ENCODE data around the gene FGF11.
"Not testable (repeated sequence)": the region's sequence is repeated elsewhere in the genome, so short reads cannot be mapped to it uniquely, and the experiment has no call there.

Gene FGF11

DNA sequence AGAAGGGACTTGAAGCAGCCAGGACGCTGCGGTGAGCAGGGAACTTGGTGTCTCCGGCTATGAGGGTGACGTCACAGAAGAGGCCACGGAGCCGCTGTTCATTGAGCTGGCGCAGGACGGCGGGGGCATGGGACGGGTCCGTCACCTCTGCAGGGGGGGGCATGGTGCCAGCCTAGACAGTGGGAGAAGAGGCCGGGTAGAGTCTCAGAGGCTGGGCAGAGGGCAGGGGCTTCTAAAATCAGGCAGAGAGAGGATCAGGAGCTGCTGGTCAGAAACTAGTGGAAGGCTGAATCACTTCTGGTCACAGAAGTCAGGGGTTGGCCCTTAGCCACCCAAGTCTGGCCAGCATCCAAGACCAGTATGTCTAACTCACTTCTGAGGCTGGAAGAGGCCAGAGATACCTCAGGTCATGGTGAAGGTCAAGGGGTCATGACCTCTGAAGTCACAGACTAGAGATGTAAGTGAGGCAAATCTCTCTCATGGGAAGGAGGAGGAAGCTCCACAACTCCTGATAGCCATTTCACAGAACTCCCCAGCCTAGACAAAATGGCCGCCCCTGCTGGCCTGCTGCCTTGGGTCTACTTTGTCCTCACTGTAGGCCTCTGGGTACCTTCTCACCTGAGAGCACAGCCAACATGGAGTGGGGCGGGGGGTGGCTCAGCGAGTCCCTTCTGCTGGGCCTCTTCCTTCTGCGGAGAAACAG, 27.5 kb downstream of the FGF11 start:
- Histone ChIP-seq H3K36me3 (replicated peaks) (peaks cover 23% of the 10 kb centered on the region), H3K4me1 (no peaks in the 10 kb centered on the region), H3K4me3 (no peak overlapping the region), H3K27me3 (ENCODE audit: low read depth) (no peaks in the 10 kb centered on the region), H3K9me3 (no peaks in the 10 kb centered on the region)
- no peak for DNase-seq (ENCODE audit: low spot score in 2 of 2)
- in situ Hi-C loops (cut with MboI; ENCODE audit: low sequenced_read_pairs): no loop called here

- DNase-seq (ENCODE audit: low spot score in 2 of 2): no peak
- Histone ChIP-seq H3K4me1 (no peaks in the 10 kb centered on the region), H3K4me3 (no peak overlapping the region), H3K9me3 (no peaks in the 10 kb centered on the region), H3K36me3 (replicated peaks) (peaks cover 23% of the 10 kb centered on the region), H3K27me3 (ENCODE audit: low read depth) (no peaks in the 10 kb centered on the region)
- in situ Hi-C loops (cut with MboI; ENCODE audit: low sequenced_read_pairs): no loop called here
Measured at GRCh38 chr17:7467498-7467897, 28.2 kb downstream of the FGF11 start.

DNA sequence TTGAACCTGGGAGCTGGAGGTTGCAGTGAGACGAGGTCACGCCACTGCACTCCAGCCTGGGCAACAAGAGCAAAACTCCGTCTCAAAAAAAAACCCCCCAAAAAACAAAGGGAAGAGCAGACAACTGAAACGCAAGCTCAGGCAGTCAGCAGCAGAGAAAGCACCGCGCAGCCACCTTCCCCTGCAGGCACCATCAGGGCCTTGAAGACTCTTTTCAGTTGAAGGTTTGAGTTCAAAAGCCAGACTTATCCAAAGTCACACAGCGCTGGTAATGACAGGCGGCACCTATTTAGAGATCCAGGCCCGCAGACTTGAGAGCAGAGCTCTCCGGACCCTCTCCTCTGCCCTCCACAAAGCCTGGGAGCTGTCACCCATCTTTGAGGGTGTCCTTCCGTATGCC, 29.0 kb downstream of the FGF11 start:
- Histone ChIP-seq H3K4me3 (no peak overlapping the region), H3K36me3 (replicated peaks) (peaks cover 16% of the 10 kb centered on the region), H3K27me3 (ENCODE audit: low read depth) (no peaks in the 10 kb centered on the region), H3K4me1 (no peaks in the 10 kb centered on the region), H3K9me3 (no peaks in the 10 kb centered on the region)
- in situ Hi-C loops (cut with MboI; ENCODE audit: low sequenced_read_pairs): no loop called here
- DNase-seq (ENCODE audit: low spot score in 2 of 2): no peak

DNA sequence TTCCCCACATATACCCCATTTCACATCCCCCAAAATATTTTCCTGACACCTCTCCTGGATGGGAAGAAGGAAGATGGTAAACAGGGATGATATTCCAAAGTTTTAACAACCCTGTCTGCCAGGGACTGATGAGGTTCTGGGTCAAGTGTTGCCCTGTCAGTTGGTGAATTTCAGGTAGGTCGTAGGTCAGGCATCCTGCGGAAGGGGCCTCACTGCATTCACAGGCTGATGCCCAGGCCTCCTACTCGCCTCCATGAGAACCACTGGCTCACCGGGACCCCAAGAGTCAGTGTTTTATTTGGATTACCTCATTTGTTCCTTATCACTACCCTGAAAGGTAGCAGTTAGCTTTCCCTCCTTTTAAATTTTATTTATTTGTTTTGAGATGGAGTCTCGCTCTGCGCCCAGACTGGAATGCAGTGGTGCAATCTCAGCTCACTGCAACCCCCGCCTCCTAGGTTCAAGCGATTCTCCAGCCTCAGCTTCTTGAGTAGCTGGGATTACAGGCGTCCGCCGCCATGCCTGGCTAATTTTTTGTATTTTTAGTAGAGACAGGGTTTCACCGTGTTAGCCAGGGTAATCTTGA, 29.6 kb downstream of the FGF11 start:
- Histone ChIP-seq H3K4me3 (no peak overlapping the region), H3K4me1 (no peaks in the 10 kb centered on the region), H3K27me3 (ENCODE audit: low read depth) (no peaks in the 10 kb centered on the region), H3K36me3 (replicated peaks) (peaks cover 10% of the 10 kb centered on the region), H3K9me3 (no peaks in the 10 kb centered on the region)
- in situ Hi-C loops (cut with MboI; ENCODE audit: low sequenced_read_pairs): no loop called here
- no peak for DNase-seq (ENCODE audit: low spot score in 2 of 2)

DNA sequence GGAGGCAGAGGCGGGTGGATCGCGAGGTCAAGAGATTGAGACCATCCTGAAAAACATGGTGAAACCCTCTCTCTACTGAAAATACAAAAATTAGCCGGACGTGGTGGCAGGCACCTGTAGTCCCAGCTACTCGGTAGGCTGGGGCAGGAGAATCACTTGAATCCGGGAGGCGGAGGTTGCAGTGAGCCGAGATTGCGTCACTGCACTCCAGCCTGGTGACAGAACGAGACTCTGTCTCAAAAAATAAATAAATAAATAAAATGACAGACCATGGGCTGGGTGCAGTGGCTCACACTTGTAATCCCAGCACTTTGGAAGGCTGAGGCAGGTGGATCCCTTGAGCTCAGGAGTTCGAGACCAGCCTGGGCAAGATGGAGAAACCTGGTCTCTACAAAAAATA, 30.5 kb downstream of the FGF11 start:
- DNase-seq (ENCODE audit: low spot score in 2 of 2); H3K4me3 ChIP-seq; H3K27me3 ChIP-seq (ENCODE audit: low read depth); H3K9me3 ChIP-seq; H3K4me1 ChIP-seq; in situ Hi-C loops (cut with MboI; ENCODE audit: low sequenced_read_pairs); H3K36me3 ChIP-seq (replicated peaks): not testable (repeated sequence)

GRCh38 chr17:7470457-7470973, 31.2 kb downstream of the FGF11 start:
- in situ Hi-C loops (cut with MboI; ENCODE audit: low sequenced_read_pairs); H3K4me3 ChIP-seq; DNase-seq (ENCODE audit: low spot score in 2 of 2); H3K27me3 ChIP-seq (ENCODE audit: low read depth); H3K36me3 ChIP-seq (replicated peaks); H3K9me3 ChIP-seq; H3K4me1 ChIP-seq: not testable (repeated sequence)

- Histone ChIP-seq H3K4me1 (no peaks in the 10 kb centered on the region), H3K4me3 (no peak overlapping the region), H3K36me3 (replicated peaks) (peaks cover 4% of the 10 kb centered on the region), H3K27me3 (ENCODE audit: low read depth) (no peaks in the 10 kb centered on the region), H3K9me3 (no peaks in the 10 kb centered on the region)
- DNase-seq (ENCODE audit: low spot score in 2 of 2): no peak
- in situ Hi-C loops (cut with MboI; ENCODE audit: low sequenced_read_pairs): no loop called here
Measured at GRCh38 chr17:7471729-7472128, 32.4 kb downstream of the FGF11 start.

DNA sequence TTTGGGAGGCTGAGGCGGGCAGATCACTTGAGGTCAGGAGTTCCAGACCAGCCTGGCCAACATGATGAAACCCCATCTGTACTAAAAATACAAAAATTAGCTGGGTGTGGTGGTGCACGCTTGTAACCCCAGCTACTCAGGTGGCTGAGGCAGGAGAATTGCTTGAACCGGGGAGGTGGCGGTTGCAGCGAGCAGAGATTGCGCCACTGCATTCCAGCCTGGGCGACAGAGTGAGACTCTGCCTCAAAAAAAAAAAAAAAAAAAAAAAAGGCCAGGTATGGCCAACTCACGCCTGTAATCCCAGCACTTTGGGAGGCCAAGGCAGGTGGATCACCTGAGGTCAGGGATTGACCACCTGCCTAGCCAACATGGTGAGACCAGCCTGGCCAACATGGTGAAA, 35.5 kb downstream of the FGF11 start:
- H3K4me1 ChIP-seq; in situ Hi-C loops (cut with MboI; ENCODE audit: low sequenced_read_pairs); H3K9me3 ChIP-seq: not testable (repeated sequence)

DNA sequence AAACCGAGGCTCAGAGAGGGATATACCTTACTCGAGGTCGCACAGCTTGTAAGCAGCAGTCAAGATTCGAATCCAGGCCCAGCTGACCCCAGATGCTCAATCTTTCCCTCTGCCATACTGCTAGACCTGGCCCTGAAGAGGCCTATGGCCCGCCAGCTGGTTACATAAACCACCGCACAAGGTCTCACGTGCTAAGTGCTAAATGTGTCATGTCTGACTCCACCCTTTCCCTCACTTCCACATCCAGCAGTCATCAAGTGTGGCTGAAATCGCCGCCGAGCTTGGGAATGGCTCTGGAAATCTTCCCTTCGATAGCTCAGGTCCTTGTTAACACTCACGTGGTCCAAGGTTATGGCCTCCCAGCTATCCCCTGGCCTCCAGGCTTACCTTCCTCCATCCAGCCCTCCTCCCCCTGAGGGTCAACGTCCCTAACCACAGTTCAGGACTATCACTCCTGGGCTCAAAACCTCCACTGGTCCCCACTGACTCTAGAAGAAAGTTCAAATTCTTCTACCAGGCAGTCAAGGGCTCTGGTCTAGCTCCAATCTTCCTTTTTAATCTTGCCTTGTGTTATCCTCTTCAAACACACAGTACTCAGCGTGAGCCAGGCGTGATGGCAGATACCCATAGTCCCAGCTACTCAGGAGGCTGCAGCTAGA, 36.6 kb downstream of the FGF11 start:
- DNase-seq (ENCODE audit: low spot score in 2 of 2): no peak
- H3K27me3 ChIP-seq (ENCODE audit: low read depth): no peaks in the 10 kb centered on the region
- H3K4me1 ChIP-seq: peaks cover 17% of the 10 kb centered on the region
- no peaks in the 10 kb centered on the region for H3K9me3 ChIP-seq
- H3K36me3 ChIP-seq (replicated peaks): no peaks in the 10 kb centered on the region
- H3K4me3 ChIP-seq: no peak overlapping the region
- in situ Hi-C loops (cut with MboI; ENCODE audit: low sequenced_read_pairs): no loop called here

More for the DNA sequence above, 35.5 kb downstream of the FGF11 start:
- not testable (repeated sequence) for H3K4me3 ChIP-seq; H3K27me3 ChIP-seq (ENCODE audit: low read depth); H3K36me3 ChIP-seq (replicated peaks); DNase-seq (ENCODE audit: low spot score in 2 of 2)

- in situ Hi-C loops (cut with MboI; ENCODE audit: low sequenced_read_pairs): no loop called here
- DNase-seq (ENCODE audit: low spot score in 2 of 2): no peak
- Histone ChIP-seq H3K36me3 (replicated peaks) (no peaks in the 10 kb centered on the region), H3K4me1 (peaks cover 17% of the 10 kb centered on the region), H3K4me3 (no peak overlapping the region), H3K9me3 (no peaks in the 10 kb centered on the region), H3K27me3 (ENCODE audit: low read depth) (no peaks in the 10 kb centered on the region)
Measured at GRCh38 chr17:7476494-7476893, 37.2 kb downstream of the FGF11 start.

DNA sequence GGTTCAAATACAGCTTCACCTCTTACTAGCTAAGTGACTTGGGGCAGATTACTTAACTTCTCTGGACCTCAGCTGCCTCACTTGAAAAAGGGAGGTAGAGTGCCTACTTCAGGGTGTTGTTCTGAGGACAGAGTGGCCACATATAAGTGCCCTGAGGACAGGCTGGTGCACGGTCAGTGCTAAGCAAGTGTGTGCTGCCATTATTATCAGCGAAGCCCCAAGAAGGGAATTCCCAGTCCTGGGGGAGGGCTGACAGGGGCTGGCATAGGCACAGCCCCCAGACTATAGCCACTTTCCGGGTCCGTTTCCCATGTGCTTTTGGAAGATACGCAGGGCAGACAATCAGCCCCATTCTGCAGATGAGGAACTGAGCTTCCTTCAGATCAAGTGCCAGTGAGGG, 37.6 kb downstream of the FGF11 start:
- Histone ChIP-seq H3K4me1 (peaks cover 17% of the 10 kb centered on the region), H3K9me3 (no peaks in the 10 kb centered on the region), H3K4me3 (no peak overlapping the region), H3K27me3 (ENCODE audit: low read depth) (no peaks in the 10 kb centered on the region), H3K36me3 (replicated peaks) (no peaks in the 10 kb centered on the region)
- in situ Hi-C loops (cut with MboI; ENCODE audit: low sequenced_read_pairs): no loop called here
- no peak for DNase-seq (ENCODE audit: low spot score in 2 of 2)

- H3K36me3 ChIP-seq (replicated peaks): no peaks in the 10 kb centered on the region
- peaks cover 17% of the 10 kb centered on the region for H3K4me1 ChIP-seq
- no peaks in the 10 kb centered on the region for H3K27me3 ChIP-seq (ENCODE audit: low read depth)
- peak in 1 of 2 experiments; percentile 61 for DNase-seq (ENCODE audit: low spot score in 2 of 2)
- in situ Hi-C loops (cut with MboI; ENCODE audit: low sequenced_read_pairs): no loop called here
- H3K4me3 ChIP-seq: peak overlapping the region; percentile 54
- H3K9me3 ChIP-seq: no peaks in the 10 kb centered on the region
Measured at GRCh38 chr17:7477392-7478275, 38.3 kb downstream of the FGF11 start.

DNA sequence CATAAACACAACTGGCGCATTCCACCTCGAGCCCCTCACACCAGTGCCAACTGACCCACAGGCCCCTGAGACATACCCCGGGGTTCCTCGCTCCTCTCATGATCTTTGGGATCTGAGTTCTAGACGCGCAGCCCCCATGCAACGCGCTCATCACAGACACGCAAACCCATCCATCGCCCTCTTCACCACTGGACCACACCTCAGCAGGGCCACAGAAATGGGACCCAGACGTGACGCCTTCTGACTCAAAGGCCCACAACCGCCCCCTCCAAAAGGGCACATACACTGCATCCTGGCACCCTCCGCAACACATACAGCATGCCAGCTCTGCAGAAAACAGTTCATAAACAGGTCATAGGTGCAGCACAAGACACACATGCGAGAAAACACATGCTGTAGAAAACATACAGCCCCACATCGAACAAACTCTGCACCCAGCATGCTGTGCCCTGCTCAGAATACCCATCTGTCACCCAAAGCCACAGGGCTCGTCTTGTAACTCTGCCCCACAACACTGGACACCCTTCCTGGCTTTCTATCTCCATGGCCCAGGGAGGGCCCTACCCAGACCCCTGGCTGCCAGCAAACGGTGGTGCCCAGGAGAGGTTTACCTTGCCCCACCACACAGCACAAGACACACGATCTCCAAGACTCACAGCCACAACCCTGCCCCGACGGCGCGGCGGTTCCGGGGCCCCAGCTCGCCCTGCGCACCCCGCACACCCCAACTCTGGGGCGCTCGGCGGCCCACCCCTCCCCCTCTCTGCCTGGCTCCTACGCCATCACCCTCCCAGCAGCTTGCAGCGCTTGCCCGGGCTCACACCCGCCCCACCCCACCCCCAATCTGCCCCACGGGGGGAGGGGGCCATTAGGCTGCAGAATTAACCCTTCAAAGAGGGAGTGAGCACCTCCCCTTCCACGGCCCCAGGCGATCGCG, 39.2 kb downstream of the FGF11 start:
- in situ Hi-C loops (cut with MboI; ENCODE audit: low sequenced_read_pairs): no loop called here
- Histone ChIP-seq H3K4me3 (peak overlapping the region; percentile 54), H3K27me3 (ENCODE audit: low read depth) (no peaks in the 10 kb centered on the region), H3K4me1 (peaks cover 17% of the 10 kb centered on the region), H3K9me3 (no peaks in the 10 kb centered on the region), H3K36me3 (replicated peaks) (no peaks in the 10 kb centered on the region)
- peak in 1 of 2 experiments; percentile 66 for DNase-seq (ENCODE audit: low spot score in 2 of 2)

All from HAP-1 (cell line).